T47D (cell line): ENCODE data around the gene PAX6.
A peak's percentile ranks its signal among the peaks of the same experiment; 100 is the strongest.

Source experiments
- DNase-seq, 2 experiments: peaks; one replicate each; pipeline versions ENCODE4 v3.0.0 to v3.0.0-alpha.2; 2011 to 2012; ENCODE audit warnings: low read depth in 1 of 2, low spot score in 1 of 2
- JUND ChIP-seq: IDR thresholded peaks from 2 replicates; pipeline ENCODE4 v1.6.1; 2012; ENCODE audit warnings: low read depth
- in situ Hi-C: cut with HindIII; loops from 2 replicates; pipeline ENCODE4 v1.10.0; 2016; ENCODE audit warnings: low sequenced_read_pairs, low pct_unique_long_range_greater_than_20kb

Gene PAX6

GRCh38 chr11:31819621-31820437, 8.7 kb upstream of the PAX6 start:
- in situ Hi-C loops, result no loop called here
- TF ChIP-seq JUND, result no peak
- no peak for DNase-seq

- in situ Hi-C loops, result no loop called here
- TF ChIP-seq JUND, result no peak
- DNase-seq, result no peak
Measured at GRCh38 chr11:31818874-31819331, 7.8 kb upstream of the PAX6 start.

GRCh38 chr11:31818425-31818755, 7.3 kb upstream of the PAX6 start:
- no peak for TF ChIP-seq JUND
- DNase-seq, result no peak
- in situ Hi-C loops, result no loop called here

DNA sequence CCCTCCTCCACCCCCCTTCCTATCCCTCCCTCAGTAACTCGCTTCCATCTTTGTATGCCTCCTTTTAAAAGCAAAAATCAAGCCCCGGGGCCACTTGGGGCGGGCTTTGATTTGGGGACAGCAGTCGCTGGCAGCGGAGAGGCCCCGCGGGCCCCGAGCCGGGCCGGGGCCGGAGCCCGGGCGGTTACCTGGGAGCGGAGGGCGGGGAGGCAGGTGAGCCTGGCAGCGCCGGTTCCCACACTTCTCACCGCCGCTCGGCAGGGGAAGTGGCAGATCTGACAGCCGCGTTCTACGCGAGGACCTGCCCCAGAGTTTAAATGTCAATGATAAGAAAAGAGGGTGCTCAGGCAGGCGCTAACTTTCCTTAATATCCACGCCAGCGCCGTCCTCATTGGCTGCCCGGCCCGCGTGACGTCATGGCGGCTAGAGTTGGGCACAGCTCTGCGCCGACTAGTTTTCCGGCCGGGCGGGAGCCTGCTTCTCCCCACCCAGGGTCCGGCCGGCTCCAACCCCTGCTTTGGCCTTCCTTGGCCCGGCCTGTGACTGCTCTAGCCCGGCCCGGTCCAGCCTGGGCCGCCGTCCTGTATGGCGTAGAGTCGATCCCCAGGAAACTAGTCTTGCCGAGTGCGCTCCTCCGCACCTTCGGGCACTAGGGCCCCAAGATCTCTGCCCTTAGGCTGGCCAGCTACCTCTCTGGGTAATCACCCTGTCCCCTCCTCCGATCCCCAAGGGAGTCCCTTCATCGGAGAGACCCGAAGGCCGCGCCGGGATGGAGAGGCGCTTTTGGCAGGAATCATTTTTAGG, 6.7 kb upstream of the PAX6 start:
- DNase-seq, result no peak
- no peak for TF ChIP-seq JUND
- in situ Hi-C loops, result no loop called here

GRCh38 chr11:31817054-31817620, 6.0 kb upstream of the PAX6 start:
- in situ Hi-C loops, result no loop called here
- no peak for DNase-seq
- no peak for TF ChIP-seq JUND

GRCh38 chr11:31816468-31817053, 5.4 kb upstream of the PAX6 start:
- no peak for TF ChIP-seq JUND
- DNase-seq, result no peak
- in situ Hi-C loops, result no loop called here

DNA sequence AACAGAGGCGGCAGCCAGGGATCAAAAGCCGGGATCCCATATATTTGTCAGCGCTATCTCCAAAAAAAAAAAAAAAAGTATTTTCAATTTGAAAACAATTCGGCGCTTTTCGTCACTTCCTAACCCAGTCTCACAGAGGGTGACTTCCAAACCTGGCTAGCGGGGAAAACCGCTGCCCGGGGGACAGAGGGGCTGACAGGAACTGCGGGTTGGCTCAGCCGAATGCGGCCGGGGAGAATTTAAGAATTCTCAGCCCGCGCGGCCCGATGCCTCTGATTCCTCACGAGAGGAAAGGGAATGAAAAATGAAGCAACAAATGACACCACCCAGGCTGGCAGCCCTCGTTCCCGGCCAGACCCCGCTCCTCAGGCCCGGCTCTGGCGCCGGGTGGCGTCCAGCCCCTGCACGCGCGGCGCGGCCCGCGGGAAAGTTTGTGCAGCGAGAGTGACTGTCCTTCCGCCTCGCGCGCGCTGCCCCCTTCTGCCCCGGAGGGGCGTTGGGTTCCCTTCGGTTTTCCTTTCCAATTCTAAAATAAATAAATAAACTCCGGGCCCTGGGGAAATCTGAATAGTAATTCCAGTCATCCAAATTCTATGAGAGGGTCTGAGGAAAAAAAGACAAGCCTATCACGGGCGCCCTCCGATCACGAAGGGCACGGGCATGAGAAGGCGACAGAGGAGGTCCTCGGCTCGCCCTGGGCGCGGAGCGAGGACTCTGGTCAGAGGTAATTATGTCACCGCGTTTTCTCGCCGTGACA, 4.8 kb upstream of the PAX6 start:
- in situ Hi-C loops, result no loop called here
- DNase-seq, result no peak
- TF ChIP-seq JUND, result no peak

DNA sequence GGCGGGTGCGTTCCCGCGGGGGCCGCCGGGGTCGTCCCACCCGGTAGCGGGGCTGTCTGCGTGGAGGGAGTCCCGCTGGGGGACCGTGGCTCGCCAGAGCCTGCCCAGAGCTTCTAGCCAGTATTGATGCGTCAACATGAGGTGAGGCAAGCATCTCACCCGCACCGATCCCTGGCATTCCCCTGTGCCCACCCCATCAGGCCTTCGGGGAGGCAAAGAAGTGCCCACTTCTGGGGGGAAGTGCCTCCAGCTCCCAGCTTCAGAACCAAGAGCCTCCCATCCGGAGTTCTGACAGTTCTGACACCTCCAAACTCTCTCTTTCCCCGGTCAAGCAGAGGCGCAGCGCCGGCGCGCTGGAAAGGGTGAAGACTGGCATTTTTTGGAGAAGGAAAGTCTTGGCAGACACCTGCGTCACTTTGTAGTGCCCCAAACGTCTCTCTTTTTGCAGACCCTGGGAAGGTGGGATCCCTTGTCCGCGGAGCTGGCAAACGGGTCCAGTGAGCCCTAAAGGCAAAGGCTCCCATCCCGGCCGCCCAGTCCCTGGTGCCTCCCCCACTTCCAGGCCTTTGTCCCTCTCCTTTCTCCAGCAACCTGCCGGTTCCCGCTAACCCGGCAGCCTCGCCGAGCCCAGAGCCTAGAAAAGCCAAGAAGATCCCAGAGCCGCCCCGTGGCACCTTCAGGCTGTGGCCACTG, 3.2 kb upstream of the PAX6 start:
- DNase-seq, result no peak
- no peak for TF ChIP-seq JUND
- in situ Hi-C loops, result no loop called here

DNA sequence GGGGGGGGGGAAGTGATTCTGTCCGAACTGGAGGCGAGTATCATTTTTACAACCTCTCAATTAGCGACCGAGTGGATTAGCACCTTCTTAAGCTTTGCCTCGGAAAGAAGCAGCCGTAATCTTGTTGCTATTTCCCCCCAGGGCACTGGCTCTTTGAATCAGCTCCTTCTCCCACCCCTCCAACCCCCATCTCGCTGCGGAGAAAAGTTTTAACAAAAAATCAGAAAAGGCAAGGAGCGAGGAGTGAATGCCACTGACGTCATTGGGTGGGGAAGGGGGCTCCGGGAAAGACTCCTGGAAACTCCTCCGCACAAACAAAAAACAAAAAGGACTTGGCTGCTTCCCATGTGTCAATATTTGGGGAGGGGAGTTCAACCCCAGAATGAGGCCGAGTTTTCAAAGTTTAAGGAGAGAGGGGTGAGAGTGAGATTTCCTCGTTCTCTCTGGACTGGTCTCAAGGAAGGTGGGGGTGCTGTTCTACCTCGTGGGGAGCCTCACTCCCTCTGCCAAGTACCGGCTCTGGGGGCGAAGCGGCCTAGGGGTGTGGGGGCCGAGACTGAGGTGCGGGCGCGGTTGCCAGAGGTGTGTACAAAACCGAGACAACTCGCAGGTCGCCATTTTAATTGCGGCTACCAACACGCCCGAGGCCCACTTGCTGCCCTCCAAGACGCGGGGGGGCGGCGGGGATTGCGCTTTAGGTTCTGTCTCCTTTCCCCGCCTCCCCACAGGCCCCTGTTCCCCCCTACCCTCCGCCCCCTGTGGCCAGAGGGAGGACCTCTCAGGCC, 2.5 kb upstream of the PAX6 start:
- in situ Hi-C loops, result no loop called here
- peak in 1 of 2 experiments; percentile 13 for DNase-seq
- TF ChIP-seq JUND, result no peak

DNA sequence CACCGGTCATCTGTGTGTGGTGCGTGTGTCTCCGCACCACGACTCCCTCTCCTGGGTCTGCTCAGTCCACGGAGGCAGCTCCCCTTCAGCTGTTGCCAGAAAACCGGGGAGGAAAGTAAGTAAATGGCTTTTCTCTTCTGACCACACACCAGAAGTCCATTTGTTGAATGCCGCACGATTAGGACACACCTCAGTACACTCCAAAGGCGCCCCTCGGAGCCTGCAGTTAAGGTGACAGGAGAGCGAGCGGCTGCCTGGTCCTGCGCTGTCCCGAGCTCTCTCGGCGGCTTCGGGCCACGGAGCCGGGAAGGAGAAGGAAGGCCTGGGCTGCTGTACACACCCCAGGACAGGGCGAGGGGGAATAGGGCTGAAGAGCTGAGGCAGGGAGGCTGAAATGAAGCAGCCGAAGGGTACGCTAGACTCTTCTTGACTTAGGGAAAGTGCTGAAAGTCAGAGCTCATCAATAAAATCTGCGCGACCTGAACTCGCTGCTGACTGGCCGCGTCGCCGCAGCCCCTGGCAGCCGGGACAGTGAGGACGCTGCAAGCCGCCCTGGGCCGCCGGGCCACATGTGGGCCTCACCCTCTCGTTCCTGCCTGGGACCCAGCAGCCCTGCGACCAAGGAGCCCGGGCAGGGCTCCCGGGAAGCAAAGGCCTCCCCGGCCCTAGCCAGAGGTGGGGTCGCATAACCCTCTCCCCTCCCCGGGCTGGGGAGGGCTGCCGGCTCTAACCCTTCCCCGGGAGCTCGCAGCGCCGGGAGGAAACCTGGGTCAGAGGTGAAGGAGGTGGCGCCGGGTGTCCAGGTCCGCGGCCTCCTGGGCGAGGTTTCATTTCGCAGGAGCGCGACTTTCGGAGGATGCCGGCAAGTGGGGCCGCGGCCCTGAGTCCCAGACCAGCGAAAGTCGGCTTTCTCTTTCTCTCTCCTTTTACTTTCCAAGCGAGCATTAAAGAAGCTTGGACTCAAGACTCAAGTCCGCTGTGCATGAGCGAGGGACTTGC, 1.6 kb upstream of the PAX6 start:
- in situ Hi-C loops, result no loop called here
- TF ChIP-seq JUND, result no peak
- peak; percentile 38 to 77 for DNase-seq
